Loucy (cell line): ENCODE measurements around the gene ABCA5.

ENCODE experiments used
- H2AFZ ChIP-seq: fragments of 200-600 bp; sonication (generic); 2 replicates; pipeline ENCODE4 v1.6.0; 2016; ENCODE audit warnings: antibody characterized with exemption, mild to moderate bottlenecking, low read length, moderate library complexity
- H3F3A ChIP-seq: fragments of 200-600 bp; 2 replicates; pipeline ENCODE4 v1.6.0; 2016; ENCODE audit warnings: antibody characterized with exemption, low read depth, mild to moderate bottlenecking
- H3K27me3 ChIP-seq: fragments of 200-600 bp; sonication (generic); 2 replicates; pipeline ENCODE4 v1.6.1; 2014; ENCODE audit warnings: low read length, mild to moderate bottlenecking; ENCODE audit not compliant: insufficient read depth, poor library complexity, severe bottlenecking
- H3K36me3 ChIP-seq: fragments of 200-600 bp; sonication (generic); 2 replicates; pipeline ENCODE4 v1.6.1; 2016; ENCODE audit warnings: low read length; ENCODE audit not compliant: insufficient read depth
- H3K4me1 ChIP-seq: fragments of 200-600 bp; sonication (generic); 2 replicates; pipeline ENCODE4 v1.5.1; 2014; ENCODE audit warnings: low read length, mild to moderate bottlenecking; ENCODE audit not compliant: insufficient read depth, poor library complexity, severe bottlenecking
- H3K4me2 ChIP-seq: fragments of 200-600 bp; sonication (generic); 2 replicates; pipeline ENCODE4 v1.6.0; 2014; ENCODE audit warnings: antibody characterized with exemption, low read length, low read depth, mild to moderate bottlenecking; ENCODE audit not compliant: poor library complexity, severe bottlenecking
- H3K4me3 ChIP-seq: fragments of 200-600 bp; sonication (generic); 2 replicates; pipeline ENCODE4 v1.5.1; 2014; ENCODE audit warnings: low read length, mild to moderate bottlenecking, mixed read lengths; ENCODE audit not compliant: poor library complexity, severe bottlenecking
- H3K79me2 ChIP-seq: fragments of 200-600 bp; sonication (generic); 2 replicates; pipeline ENCODE4 v1.6.1; 2014; ENCODE audit warnings: low read length; ENCODE audit not compliant: insufficient read depth
- H3K9ac ChIP-seq: fragments of 200-600 bp; sonication (generic); 2 replicates; pipeline ENCODE4 v1.6.0; 2014; ENCODE audit warnings: mild to moderate bottlenecking, low read depth, low read length, moderate library complexity; ENCODE audit not compliant: poor library complexity, severe bottlenecking
- H3K9me2 ChIP-seq: fragments of 200-600 bp; sonication (generic); replicated peaks from 2 replicates; pipeline ENCODE4 v1.6.1; 2016; ENCODE audit warnings: low read depth, low read length, mixed read lengths
- H3K9me3 ChIP-seq: fragments of 200-600 bp; sonication (generic); 2 replicates; pipeline ENCODE4 v1.6.1; 2014; ENCODE audit warnings: mild to moderate bottlenecking, antibody characterized with exemption, low read length, low read depth; ENCODE audit not compliant: insufficient read depth
- H4K20me1 ChIP-seq: fragments of 200-600 bp; sonication (generic); 2 replicates; pipeline ENCODE4 v1.6.0; 2014; ENCODE audit warnings: antibody characterized with exemption, low read length, mild to moderate bottlenecking; ENCODE audit not compliant: insufficient read depth, poor library complexity, severe bottlenecking
- CTCF ChIP-seq: fragments of 200-600 bp; sonication (generic); conservative IDR thresholded peaks from 2 replicates; pipeline ENCODE4 v1.5.1; 2014; ENCODE audit warnings: mild to moderate bottlenecking, antibody characterized with exemption, low read length
- EZH2phosphoT487 ChIP-seq: fragments of 200-600 bp; IDR thresholded peaks from 2 replicates; pipeline ENCODE4 v1.6.1; 2018; ENCODE audit warnings: antibody characterized with exemption, mild to moderate bottlenecking, moderate library complexity, borderline replicate concordance

Gene ABCA5

GRCh38 chr17:69239611-69240600, 87.0 kb downstream of the ABCA5 start:
- H3K27me3 ChIP-seq: no peaks in the 10 kb centered on the region
- no peak overlapping the region for H3K4me2 ChIP-seq
- H3K36me3 ChIP-seq: no peaks in the 10 kb centered on the region
- H3K9me2 ChIP-seq: no peaks in the 10 kb centered on the region
- TF ChIP-seq CTCF: no peak
- TF ChIP-seq EZH2phosphoT487: no peak
- H3K9ac ChIP-seq: no peak overlapping the region
- H4K20me1 ChIP-seq: no peaks in the 10 kb centered on the region
- H3K9me3 ChIP-seq: no peaks in the 10 kb centered on the region
- H2AFZ ChIP-seq: no peak overlapping the region
- no peak overlapping the region for H3K4me3 ChIP-seq
- H3F3A ChIP-seq: no peaks in the 10 kb centered on the region
- no peaks in the 10 kb centered on the region for H3K4me1 ChIP-seq
- no peaks in the 10 kb centered on the region for H3K79me2 ChIP-seq

GRCh38 chr17:69236946-69237345, 90.0 kb downstream of the ABCA5 start:
- Histone ChIP-seq H3F3A (no peaks in the 10 kb centered on the region), H3K36me3 (no peaks in the 10 kb centered on the region), H3K79me2 (no peaks in the 10 kb centered on the region), H3K9me3 (no peaks in the 10 kb centered on the region), H3K4me2 (no peak overlapping the region), H3K4me3 (no peak overlapping the region), H4K20me1 (no peaks in the 10 kb centered on the region), H3K9me2 (no peaks in the 10 kb centered on the region), H3K27me3 (no peaks in the 10 kb centered on the region), H2AFZ (no peak overlapping the region), H3K9ac (no peak overlapping the region), H3K4me1 (no peaks in the 10 kb centered on the region)
- TF ChIP-seq CTCF: no peak
- TF ChIP-seq EZH2phosphoT487: no peak

DNA sequence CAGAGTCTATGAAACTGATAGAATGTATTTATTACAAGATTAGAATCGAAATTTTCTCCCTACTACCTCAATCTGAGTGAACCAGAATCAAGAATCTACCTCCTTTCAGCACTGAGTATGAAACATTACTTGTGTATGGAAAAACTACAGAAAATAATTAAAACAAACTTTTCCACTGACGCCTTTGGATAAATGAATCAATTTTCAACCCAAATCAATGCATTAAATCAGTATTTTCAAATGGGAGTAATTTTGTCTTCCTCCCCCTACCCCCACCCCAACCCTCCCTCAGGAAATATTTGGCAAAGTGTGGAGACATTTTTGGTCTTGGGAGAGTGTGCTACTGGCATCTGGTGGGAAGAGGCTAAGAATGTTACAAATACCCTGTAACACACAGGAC, 90.5 kb downstream of the ABCA5 start:
- TF ChIP-seq CTCF: no peak
- no peak for TF ChIP-seq EZH2phosphoT487
- no peak overlapping the region for H3K4me2 ChIP-seq
- no peaks in the 10 kb centered on the region for H3K9me2 ChIP-seq
- no peaks in the 10 kb centered on the region for H3K27me3 ChIP-seq
- H3K79me2 ChIP-seq: no peaks in the 10 kb centered on the region
- H3F3A ChIP-seq: no peaks in the 10 kb centered on the region
- no peak overlapping the region for H3K9ac ChIP-seq
- H3K9me3 ChIP-seq: no peaks in the 10 kb centered on the region
- H3K4me1 ChIP-seq: no peaks in the 10 kb centered on the region
- no peak overlapping the region for H3K4me3 ChIP-seq
- H2AFZ ChIP-seq: no peak overlapping the region
- no peaks in the 10 kb centered on the region for H4K20me1 ChIP-seq
- no peaks in the 10 kb centered on the region for H3K36me3 ChIP-seq
